ENCODE data around the gene DNAJB1. TPM values are rescaled to one million over a fixed set of nuclear protein-coding genes. Genes with fewer than 3 reads are reported as not detected.
"Not testable (repeated sequence)": the region's sequence is repeated elsewhere in the genome, so short reads cannot be mapped to it uniquely, and the experiment has no call there.

DNAJB1 gene
- total and polyA plus RNA-seq, 10 of the 15 experiments (the other 5 are each of a cell fraction or from before 2014, with no cell fraction given): 4.8 to 65.8 (median 34.9) TPM

DNA sequence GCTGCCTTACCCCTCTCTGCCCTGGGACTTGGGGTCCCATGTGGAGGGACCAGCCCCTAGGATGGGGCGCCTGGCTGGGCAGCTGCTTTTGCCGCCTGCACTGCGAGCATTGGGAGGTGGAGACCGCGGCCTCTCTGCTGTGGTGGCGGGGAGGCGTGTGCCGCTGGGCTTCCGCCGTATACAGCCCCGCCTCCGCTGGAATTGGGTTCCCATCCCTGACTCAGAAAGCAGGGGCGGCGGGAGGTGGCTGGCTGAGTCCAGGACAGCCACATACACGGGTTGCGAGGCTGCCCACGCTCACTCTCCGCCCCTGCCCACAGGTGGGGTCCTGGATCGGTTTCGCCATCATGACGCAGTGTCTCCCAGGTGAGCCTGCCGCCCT, 47.1 kb upstream of the DNAJB1 start:
- CTCF ChIA-PET: no interaction called here
- Histone ChIP-seq H3K79me2 (ENCODE audit: control insufficient read depth, insufficient read depth, low read length) (peaks cover 5% of the 10 kb centered on the region), H3K27ac (ENCODE audit: control insufficient read depth, insufficient read depth) (no peak overlapping the region), H3K9ac (ENCODE audit: control insufficient read depth, insufficient read depth, low read length) (no peak overlapping the region), H2AFZ (ENCODE audit: control insufficient read depth, low read depth, low read length) (no peak overlapping the region), H3K36me3 (ENCODE audit: control insufficient read depth in 2 of 2, insufficient read depth in 2 of 2, low read length in 1 of 2) (peaks cover 0 to 12% of the 10 kb centered on the region in 2 experiments; a peak in 3 of 4 replicates), H4K20me1 (ENCODE audit: control insufficient read depth, insufficient read depth) (no peaks in the 10 kb centered on the region), H3K27me3 (replicated peaks in 1 of 2; ENCODE audit: control insufficient read depth in 2 of 2, insufficient read depth in 2 of 2, low read length in 1 of 2) (no peaks in the 10 kb centered on the region), H3K9me3 (replicated peaks; ENCODE audit: control insufficient read depth, insufficient read depth, low read length) (no peaks in the 10 kb centered on the region), H3K4me2 (ENCODE audit: control insufficient read depth, insufficient read depth) (no peak overlapping the region), H3K4me1 (ENCODE audit: control insufficient read depth, insufficient read depth, low read length) (peaks cover 7% of the 10 kb centered on the region), H3K4me3 (no peak overlapping the region)
- POLR2A ChIA-PET: no interaction called here
- SMC1A ChIA-PET (ENCODE audit: uncharacterized antibody, unreplicated experiment): no interaction called here
- TF ChIP-seq CBFB (IDR thresholded peaks at IDR 0.05; ENCODE audit: low read depth): no peak
- TF ChIP-seq RAD21 (IDR thresholded peaks at IDR 0.05; ENCODE audit: insufficient read depth, low read depth, low read length): no peak
- no peak for TF ChIP-seq BCL11A (IDR thresholded peaks at IDR 0.05; ENCODE audit: low read depth, low read length)
- TF ChIP-seq, protein P1, sequence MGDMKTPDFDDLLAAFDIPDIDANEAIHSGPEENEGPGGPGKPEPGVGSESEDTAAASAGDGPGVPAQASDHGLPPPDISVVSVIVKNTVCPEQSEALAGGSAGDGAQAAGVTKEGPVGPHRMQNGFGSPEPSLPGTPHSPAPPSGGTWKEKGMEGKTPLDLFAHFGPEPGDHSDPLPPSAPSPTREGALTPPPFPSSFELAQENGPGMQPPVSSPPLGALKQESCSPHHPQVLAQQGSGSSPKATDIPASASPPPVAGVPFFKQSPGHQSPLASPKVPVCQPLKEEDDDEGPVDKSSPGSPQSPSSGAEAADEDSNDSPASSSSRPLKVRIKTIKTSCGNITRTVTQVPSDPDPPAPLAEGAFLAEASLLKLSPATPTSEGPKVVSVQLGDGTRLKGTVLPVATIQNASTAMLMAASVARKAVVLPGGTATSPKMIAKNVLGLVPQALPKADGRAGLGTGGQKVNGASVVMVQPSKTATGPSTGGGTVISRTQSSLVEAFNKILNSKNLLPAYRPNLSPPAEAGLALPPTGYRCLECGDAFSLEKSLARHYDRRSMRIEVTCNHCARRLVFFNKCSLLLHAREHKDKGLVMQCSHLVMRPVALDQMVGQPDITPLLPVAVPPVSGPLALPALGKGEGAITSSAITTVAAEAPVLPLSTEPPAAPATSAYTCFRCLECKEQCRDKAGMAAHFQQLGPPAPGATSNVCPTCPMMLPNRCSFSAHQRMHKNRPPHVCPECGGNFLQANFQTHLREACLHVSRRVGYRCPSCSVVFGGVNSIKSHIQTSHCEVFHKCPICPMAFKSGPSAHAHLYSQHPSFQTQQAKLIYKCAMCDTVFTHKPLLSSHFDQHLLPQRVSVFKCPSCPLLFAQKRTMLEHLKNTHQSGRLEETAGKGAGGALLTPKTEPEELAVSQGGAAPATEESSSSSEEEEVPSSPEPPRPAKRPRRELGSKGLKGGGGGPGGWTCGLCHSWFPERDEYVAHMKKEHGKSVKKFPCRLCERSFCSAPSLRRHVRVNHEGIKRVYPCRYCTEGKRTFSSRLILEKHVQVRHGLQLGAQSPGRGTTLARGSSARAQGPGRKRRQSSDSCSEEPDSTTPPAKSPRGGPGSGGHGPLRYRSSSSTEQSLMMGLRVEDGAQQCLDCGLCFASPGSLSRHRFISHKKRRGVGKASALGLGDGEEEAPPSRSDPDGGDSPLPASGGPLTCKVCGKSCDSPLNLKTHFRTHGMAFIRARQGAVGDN (IDR thresholded peaks at IDR 0.05): no peak
- no peak for TF ChIP-seq MXI1 (IDR thresholded peaks at IDR 0.05; ENCODE audit: low read depth, low read length)
- no peak for TF ChIP-seq ZNF622 (IDR thresholded peaks at IDR 0.05)
- TF ChIP-seq, protein P2, sequence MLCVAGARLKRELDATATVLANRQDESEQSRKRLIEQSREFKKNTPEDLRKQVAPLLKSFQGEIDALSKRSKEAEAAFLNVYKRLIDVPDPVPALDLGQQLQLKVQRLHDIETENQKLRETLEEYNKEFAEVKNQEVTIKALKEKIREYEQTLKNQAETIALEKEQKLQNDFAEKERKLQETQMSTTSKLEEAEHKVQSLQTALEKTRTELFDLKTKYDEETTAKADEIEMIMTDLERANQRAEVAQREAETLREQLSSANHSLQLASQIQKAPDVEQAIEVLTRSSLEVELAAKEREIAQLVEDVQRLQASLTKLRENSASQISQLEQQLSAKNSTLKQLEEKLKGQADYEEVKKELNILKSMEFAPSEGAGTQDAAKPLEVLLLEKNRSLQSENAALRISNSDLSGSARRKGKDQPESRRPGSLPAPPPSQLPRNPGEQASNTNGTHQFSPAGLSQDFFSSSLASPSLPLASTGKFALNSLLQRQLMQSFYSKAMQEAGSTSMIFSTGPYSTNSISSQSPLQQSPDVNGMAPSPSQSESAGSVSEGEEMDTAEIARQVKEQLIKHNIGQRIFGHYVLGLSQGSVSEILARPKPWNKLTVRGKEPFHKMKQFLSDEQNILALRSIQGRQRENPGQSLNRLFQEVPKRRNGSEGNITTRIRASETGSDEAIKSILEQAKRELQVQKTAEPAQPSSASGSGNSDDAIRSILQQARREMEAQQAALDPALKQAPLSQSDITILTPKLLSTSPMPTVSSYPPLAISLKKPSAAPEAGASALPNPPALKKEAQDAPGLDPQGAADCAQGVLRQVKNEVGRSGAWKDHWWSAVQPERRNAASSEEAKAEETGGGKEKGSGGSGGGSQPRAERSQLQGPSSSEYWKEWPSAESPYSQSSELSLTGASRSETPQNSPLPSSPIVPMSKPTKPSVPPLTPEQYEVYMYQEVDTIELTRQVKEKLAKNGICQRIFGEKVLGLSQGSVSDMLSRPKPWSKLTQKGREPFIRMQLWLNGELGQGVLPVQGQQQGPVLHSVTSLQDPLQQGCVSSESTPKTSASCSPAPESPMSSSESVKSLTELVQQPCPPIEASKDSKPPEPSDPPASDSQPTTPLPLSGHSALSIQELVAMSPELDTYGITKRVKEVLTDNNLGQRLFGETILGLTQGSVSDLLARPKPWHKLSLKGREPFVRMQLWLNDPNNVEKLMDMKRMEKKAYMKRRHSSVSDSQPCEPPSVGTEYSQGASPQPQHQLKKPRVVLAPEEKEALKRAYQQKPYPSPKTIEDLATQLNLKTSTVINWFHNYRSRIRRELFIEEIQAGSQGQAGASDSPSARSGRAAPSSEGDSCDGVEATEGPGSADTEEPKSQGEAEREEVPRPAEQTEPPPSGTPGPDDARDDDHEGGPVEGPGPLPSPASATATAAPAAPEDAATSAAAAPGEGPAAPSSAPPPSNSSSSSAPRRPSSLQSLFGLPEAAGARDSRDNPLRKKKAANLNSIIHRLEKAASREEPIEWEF (IDR thresholded peaks at IDR 0.05; ENCODE audit: insufficient replicate concordance, low read depth, low read length): no peak
- RAD21 ChIA-PET (ENCODE audit: unreplicated experiment): no interaction called here
- intact Hi-C loops (cut with micrococcal nuclease; ENCODE audit: unreplicated experiment): no loop called here
- DNase-seq (ENCODE audit: low read depth, low spot score) (no peak), FAIRE-seq (no peak), ATAC-seq (no peak)
- no TSS peak for BruUV-seq (replicated peaks)
- in situ Hi-C loops (cut with MboI): loop anchor here (5.0 kb wide), 1 partner anchor 327 kb away; no protein-coding TSS in a partner anchor
- WGBS (ENCODE audit: insufficient coverage, insufficient replicate concordance, low lambda C conversion rate, missing lambda C conversion rate): 93% methylated on average over 20 of the region's 22 CpGs

DNA sequence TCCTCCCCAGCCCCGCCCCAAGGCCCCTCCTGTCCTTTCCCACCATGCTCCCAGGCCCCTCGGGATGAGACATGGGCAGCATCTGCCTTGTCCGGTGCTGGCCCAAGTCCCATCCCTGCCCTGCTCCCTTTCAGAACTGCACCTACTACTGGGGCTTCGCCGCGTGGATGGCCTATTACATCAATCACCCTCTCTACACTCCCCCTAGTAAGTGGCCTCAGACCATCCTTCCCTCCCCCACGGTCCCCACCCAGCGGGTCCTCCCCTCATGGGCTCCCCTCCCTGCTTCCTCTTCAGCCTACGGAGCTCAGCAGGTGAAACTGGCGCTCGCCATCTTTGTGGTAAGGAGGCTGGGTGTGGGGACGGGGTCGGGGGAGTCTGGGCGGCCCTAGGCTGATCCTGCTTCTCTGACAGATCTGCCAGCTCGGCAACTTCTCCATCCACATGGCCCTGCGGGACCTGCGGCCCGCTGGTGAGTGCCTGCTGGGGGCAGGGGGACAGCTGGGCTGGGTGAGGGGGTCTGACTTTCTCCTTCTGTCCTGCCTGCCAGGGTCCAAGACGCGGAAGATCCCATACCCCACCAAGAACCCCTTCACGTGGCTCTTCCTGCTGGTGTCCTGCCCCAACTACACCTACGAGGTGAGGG, 46.6 kb upstream of the DNAJB1 start:
- POLR2A ChIA-PET; DNase-seq (ENCODE audit: low read depth, low spot score); H3K4me3 ChIP-seq; H3K27ac ChIP-seq (ENCODE audit: control insufficient read depth, insufficient read depth); H3K4me2 ChIP-seq (ENCODE audit: control insufficient read depth, insufficient read depth); RAD21 ChIA-PET (ENCODE audit: unreplicated experiment); H4K20me1 ChIP-seq (ENCODE audit: control insufficient read depth, insufficient read depth); FAIRE-seq; H3K27me3 ChIP-seq (replicated peaks in 1 of 2; ENCODE audit: control insufficient read depth in 2 of 2, insufficient read depth in 2 of 2, low read length in 1 of 2); ATAC-seq; H3K9ac ChIP-seq (ENCODE audit: control insufficient read depth, insufficient read depth, low read length); H3K9me3 ChIP-seq (replicated peaks; ENCODE audit: control insufficient read depth, insufficient read depth, low read length); H3K4me1 ChIP-seq (ENCODE audit: control insufficient read depth, insufficient read depth, low read length); H3K79me2 ChIP-seq (ENCODE audit: control insufficient read depth, insufficient read depth, low read length); H2AFZ ChIP-seq (ENCODE audit: control insufficient read depth, low read depth, low read length); BruUV-seq (replicated peaks); intact Hi-C loops (cut with micrococcal nuclease; ENCODE audit: unreplicated experiment); CTCF ChIA-PET; SMC1A ChIA-PET (ENCODE audit: uncharacterized antibody, unreplicated experiment): not testable (repeated sequence)
- in situ Hi-C loops (cut with MboI): loop anchor here (5.0 kb wide), 1 partner anchor 328 kb away; no protein-coding TSS in a partner anchor
- H3K36me3 ChIP-seq (ENCODE audit: control insufficient read depth in 2 of 2, insufficient read depth in 2 of 2, low read length in 1 of 2): peaks cover 0 to 12% of the 10 kb centered on the region in 2 experiments; a peak in 3 of 4 replicates
- WGBS (ENCODE audit: insufficient coverage, insufficient replicate concordance, low lambda C conversion rate, missing lambda C conversion rate): 85% methylated on average over 17 of the region's 22 CpGs
